ENCODE measurements around the gene MC2R. TPM values are rescaled to one million over a fixed set of nuclear protein-coding genes. Genes with fewer than 3 reads are reported as not detected.

The MC2R gene
- total RNA-seq, 1 experiment from 2014 or later = not detected

DNA sequence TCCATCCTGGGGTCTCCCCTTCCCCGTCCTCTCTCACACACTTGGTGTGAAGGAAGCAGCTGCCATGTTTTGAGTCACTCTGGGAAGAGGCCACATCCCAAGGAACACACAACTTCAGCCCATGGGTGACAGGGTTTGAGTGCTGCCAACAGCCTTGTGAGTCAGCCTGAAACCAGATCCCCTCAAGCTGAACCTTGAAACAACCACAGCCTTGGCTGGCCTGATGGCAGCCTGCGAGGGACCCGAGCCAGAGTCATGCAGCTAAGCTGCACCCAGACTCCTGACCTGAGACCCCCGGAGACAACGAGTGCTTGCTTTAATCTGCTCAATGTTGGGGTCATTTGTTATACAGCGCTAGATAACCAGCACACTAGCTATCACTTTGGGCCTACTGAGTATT, 19.3 kb upstream of the MC2R start:
- H3K4me3 Mint-ChIP-seq = no peak overlapping the region
- H3K27me3 Mint-ChIP-seq (ENCODE audit: low read depth) = peaks cover 1% of the 10 kb centered on the region; the same call in 1 of the 2 replicates
- WGBS (ENCODE audit: extremely low coverage, insufficient read length, low lambda C conversion rate) = no CpG with 5 or more reads among the region's 6 CpGs

More for the DNA sequence above, 19.3 kb upstream of the MC2R start:
- Histone ChIP-seq H2BK5ac (ENCODE audit: insufficient read length, low read length) (no peak overlapping the region), H3K79me1 (ENCODE audit: insufficient read depth, low read depth, low read length, poor library complexity, severe bottlenecking) (no peaks in the 10 kb centered on the region), H4K5ac (ENCODE audit: insufficient read length, low read depth, low read length) (no peak overlapping the region), H3K79me2 (ENCODE audit: insufficient read depth, low read length) (no peaks in the 10 kb centered on the region), H3K23me2 (ENCODE audit: insufficient read length, low read depth, low read length, poor library complexity, severe bottlenecking) (no peaks in the 10 kb centered on the region), H3K4me1 (ENCODE audit: insufficient read depth, low read length) (no peaks in the 10 kb centered on the region; the same call in 1 of the 2 replicates), H3K27me3 (ENCODE audit: insufficient read depth, low read length) (no peaks in the 10 kb centered on the region), H2AFZ (ENCODE audit: low read length) (no peak overlapping the region), H4K8ac (replicated peaks; ENCODE audit: insufficient read length, low read depth, low read length) (no peak overlapping the region), H3K27ac (ENCODE audit: insufficient read length, low read depth, low read length) (no peak overlapping the region), H4K91ac (ENCODE audit: insufficient read length, low read depth, low read length) (no peak overlapping the region), H4K20me1 (ENCODE audit: control insufficient read depth, insufficient read depth, insufficient read length) (no peaks in the 10 kb centered on the region), H2BK15ac (ENCODE audit: low read depth, low read length) (no peak overlapping the region), H3K4ac (ENCODE audit: low read depth, low read length) (no peak overlapping the region), H3K4me2 (ENCODE audit: insufficient read depth, insufficient read length, low read length) (no peak overlapping the region), H3K18ac (ENCODE audit: insufficient read length, low read depth, low read length) (no peak overlapping the region), H2AK5ac (ENCODE audit: insufficient read length, low read length) (no peak overlapping the region), H3K23ac (ENCODE audit: insufficient read length, low read depth, low read length) (no peak overlapping the region), H3K9me3 (ENCODE audit: control insufficient read depth, low read depth, low read length) (no peaks in the 10 kb centered on the region), H3T11ph (ENCODE audit: low read length) (no peak overlapping the region), H3K9ac (ENCODE audit: extremely low read depth, insufficient read length, low read length) (no peak overlapping the region), H2BK120ac (ENCODE audit: low read depth, low read length, poor library complexity, severe bottlenecking) (no peak overlapping the region), H2BK12ac (ENCODE audit: insufficient read length, low read depth, low read length) (no peak overlapping the region), H2BK20ac (ENCODE audit: low read depth, low read length, poor library complexity, severe bottlenecking) (no peak overlapping the region), H3K14ac (ENCODE audit: insufficient read depth, low read length) (no peak overlapping the region), H3K56ac (ENCODE audit: insufficient read length, low read depth, low read length) (no peak overlapping the region)
- Mint-ChIP-seq H3K36me3 (ENCODE audit: insufficient read depth in 1 of 3, low read depth in 3 of 3) (peaks cover 0 to under 1% (median 0%) of the 10 kb centered on the region in 3 experiments; a peak in 1 of 7 replicates), H3K27ac (no peak overlapping the region; a peak in 1 of 7 replicates), H3K4me1 (peaks cover 15 to 16% of the 10 kb centered on the region in 2 experiments), H3K9me3 (peaks cover 2 to 4% of the 10 kb centered on the region in 2 experiments; a peak in 3 of 5 replicates)
- DNase-seq = no peak
- TF ChIP-seq CTCF (conservative IDR thresholded peaks at IDR 0.05) = no peak
